GM19099 (cell line): ENCODE measurements around the gene CYTH4.

Source experiments
- POLR2A ChIP-seq: IDR thresholded peaks from 3 replicates; pipeline ENCODE4 v1.6.1; 2011; ENCODE audit warnings: low read depth; ENCODE audit not compliant: insufficient read length; ENCODE audit errors: extremely low read depth

The CYTH4 gene

GRCh38 chr22:37316875-37317371 lies 34.6 kb downstream of the CYTH4 start:
- no peak for TF ChIP-seq POLR2A

- no peak for TF ChIP-seq POLR2A
Observed at GRCh38 chr22:37317698-37318210, 35.4 kb downstream of the CYTH4 start.

DNA sequence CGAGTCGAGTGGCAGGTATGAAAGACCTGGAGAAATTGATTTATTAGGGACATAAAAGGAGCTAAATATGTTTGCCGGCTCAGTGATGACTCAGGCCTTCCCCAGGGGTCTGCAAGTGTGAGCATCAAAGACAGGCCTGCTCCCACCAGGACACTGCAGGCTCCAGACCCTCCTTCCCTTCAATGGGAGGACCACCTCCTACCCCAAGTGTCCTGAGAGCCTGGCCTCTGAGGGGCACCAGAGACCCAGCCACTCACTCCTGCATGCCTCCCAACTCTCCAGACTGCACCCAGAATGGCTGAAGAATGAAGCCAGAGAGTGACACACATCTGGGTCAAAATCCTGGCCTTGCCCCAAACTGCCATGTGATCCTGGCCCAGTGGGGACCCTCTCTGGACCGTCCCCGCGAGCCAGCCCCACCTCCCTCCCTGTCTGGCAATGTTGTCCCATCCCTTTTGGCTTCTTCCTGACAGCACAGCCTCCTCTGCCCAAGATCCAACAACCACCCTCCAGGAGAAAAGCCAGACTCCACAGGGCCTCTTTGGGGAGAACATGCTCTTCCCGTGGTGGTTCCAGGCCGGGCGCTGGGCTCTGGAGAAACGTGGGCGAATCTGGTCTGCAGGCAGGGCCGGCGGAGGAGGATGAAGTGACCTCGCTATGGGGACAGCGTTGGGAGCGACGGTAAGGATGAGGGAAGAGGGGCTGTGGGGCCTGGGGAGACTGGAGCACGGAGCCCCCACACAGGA lies 36.2 kb downstream of the CYTH4 start:
- TF ChIP-seq POLR2A = no peak

DNA sequence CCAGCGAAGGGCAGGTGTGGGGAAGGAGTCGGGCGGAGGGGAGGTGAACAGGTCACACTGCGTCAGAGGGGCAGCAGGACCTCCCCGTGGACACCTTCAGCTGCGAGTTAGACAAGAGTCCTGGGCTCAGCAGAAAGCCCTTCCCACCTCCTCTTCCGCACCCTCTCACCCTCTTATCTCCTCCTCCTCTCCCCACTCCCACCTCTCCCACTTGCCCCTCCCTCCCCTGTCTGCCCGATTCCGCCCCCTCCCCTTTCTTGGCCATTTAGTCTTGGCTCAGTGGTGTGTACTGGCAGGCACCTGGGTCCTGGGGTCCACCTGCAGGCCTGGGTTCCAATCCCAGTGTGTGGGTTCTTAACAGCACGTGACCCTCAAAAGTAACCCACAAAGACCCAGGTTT lies 37.2 kb downstream of the CYTH4 start:
- no peak for TF ChIP-seq POLR2A

DNA sequence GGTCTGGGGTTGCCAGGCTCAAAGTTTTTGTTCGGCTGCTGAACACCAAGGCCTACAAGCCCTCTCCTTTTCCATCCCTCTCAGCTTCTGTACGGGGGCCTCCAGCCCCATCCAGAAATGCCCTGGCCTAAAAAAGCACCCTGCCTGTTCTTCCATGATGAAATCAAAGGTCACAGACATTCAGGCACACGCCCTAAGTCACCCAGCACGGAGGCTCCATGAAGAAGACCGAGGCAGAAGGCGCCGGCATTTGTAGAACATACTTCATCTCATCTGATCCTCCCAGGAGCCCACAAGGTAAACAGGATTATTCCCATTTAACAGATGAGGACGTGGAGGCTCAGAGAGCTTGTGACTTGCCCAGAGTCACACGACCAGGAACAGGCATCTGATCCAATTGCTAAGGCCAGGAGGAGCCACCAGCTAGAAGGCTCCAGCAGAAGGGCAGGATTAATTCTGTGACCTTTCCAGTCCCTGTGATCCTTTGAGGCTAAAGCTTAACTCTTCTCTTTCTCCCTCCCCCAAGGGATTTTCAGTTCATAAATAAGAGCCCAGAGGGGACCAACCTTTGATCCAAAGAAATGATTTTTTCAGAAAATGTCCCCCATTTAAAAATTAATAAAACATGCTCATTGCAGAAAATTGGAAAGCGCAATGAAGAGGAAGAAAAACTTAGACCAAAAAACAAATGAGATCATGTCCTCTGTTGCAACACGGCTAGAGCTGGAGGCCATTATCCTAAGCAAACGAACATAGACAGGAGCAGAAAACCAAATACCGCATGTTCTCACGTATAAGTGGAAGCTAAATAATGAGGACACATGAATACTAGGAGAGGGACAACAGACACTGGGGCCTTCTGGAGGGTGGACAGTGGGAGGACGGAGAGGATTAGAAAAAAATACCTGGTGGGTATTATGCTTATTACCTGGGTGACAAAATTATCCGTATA lies 38.7 kb downstream of the CYTH4 start:
- no peak for TF ChIP-seq POLR2A

- TF ChIP-seq POLR2A = no peak
Observed at GRCh38 chr22:37324340-37325038, 42.2 kb downstream of the CYTH4 start.

GRCh38 chr22:37325039-37325395 lies 42.7 kb downstream of the CYTH4 start:
- TF ChIP-seq POLR2A = no peak

- TF ChIP-seq POLR2A = no peak
Observed at GRCh38 chr22:37326726-37327125, 44.4 kb downstream of the CYTH4 start.

DNA sequence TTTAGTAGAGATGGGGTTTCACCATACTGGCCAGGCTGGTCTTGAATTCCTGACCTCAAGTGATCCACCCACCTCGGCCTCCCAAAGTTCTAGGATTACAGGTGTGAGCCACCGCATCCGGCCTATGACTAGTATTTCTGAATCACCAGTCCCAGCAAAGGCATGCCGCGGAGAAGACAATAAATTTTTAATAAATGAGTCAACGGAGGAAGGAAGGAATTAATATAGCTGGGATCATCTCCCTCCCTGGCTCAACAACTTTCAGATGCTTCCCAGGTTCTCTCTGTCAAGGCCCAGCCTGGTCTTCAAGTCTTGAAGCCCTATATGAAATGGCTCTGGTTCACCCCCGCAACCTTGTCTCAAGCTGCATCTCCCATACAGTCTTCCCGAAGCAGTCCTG lies 45.7 kb downstream of the CYTH4 start:
- no peak for TF ChIP-seq POLR2A

DNA sequence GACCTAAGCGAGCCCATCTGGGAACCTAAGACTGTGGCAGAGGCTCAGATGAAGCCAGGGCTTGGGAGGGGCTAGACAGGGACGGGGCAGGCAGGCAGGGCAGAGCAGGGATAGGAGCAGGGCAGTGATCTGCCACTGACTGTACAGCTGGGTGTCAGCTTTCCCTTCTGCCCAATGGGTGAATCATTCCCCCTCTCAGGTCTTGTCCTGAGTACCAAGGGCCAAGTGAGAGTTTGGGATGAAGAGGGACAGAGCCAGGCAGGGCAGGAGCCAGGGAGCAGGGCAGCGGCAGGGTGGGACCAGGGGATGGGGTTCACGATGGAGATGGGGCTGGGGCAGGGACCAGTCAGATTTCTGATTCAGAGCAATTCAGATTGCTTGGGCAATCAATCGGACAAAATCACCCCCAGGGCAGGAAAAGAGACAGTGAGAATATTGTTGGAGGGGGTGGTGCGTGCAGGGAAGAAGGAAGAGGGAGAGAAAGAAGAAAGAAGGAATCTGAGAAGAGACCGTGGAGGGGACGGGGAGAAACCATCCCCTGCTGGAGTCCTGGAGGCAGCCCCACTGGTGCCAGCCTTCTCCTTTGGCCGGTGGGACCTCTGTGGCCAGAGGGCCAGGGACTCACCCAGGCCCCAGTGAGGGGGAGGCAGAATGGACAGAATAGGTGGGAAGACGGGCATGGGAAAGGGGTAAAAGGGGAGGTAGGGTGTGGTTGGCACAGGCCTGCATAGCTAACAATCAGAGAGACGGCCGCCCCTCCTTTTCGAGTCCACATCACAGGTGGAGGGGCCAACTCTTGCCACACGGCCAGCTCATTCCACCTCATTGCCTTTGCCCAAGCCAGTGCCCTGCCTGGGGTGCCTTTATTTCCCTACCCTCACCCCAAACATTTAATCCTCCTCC lies 47.2 kb downstream of the CYTH4 start:
- TF ChIP-seq POLR2A = no peak

DNA sequence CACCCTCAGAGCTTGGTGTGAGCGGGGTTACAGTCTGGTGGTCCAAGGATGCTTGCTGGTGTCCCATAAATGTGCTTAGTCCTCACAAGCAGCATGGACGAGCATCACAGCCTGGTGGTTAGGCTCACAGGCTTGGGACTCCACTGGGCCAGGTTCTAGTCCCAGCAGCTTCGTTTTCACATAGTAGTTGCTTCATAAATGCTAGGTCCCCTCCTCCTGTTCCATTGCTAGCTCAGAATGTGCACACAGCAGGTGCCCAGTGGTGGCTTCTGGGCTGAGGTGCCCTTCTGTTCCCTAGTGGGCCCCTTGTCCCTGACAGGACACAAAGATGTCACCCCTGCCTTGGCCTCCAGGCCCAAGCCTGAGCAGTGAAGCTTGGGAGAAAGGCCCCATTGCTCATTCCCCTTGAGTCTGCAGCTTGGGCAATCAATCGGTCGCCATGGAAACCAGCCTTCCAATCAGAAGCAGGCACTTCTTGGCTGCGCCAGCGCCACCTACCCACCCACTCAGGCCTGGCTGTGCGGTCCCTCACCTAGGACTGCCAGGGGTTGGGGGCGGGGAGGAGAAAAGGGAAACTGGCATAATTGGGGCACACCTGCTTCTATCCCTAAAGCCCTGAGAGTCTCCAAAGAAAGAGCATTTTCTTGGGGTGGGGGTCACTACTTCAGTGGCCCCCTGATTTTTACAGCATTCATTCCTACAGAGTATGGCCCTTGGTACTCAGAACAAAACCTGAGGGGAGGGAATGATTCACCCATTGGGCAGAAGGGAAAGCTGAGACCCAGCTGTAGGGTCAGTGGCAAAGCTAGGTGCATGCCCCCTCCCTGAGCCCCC lies 48.1 kb downstream of the CYTH4 start:
- no peak for TF ChIP-seq POLR2A

DNA sequence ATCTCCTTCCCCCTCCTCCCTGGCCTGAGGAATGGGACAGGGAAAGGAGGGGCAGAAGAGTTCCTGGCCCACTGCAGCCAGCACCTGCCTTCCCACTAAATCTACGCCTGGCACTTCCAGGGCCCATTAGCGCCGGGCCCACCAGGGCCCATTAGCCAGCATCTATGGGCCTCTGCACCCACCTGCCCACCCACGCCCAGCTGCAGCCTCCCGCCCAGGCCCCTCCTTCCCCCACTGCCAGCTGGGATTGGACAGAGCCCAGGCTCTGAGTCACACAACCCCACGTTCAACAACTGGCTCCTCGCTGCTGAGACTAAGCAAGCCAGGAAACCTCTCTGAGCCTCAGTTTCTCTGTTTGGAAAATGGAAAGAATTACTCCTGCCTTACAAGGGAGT lies 48.7 kb downstream of the CYTH4 start:
- TF ChIP-seq POLR2A = no peak

DNA sequence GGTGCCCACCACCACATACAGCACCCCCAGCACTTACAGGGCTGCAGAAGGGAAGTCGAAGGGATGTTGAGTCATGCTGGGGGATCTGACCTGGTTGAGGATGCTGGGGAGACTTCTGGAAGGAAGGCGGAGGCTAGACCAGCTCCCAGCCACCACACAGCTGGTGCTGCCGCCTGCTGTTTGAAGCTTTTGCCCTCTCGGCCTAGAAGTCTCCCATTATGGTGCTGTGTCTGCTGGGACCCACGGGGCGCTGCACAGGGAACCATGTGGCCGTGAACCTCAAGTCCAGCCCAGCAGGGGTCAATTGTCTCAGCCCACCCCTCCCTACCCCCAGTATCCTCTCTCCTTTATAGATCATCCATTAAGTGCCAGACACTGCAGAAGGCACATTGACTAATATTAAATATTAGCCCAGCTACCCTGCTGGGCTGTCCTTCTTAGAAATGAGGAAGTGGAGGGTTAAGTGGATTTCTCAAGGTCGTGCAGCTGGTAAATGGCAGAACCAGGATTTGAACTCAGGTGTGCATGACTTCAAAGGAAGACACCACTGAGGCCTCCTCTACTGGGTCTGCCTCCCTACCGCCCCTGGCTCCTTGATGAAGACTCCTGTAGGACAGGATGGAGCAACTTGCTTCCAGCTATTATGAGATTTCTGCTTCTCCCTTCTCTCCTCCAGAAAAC lies 49.7 kb downstream of the CYTH4 start:
- TF ChIP-seq POLR2A = no peak
